Type B pancreatic cell (in vitro differentiated cells): ENCODE results near the gene SLC29A1. TPM values are rescaled to one million over a fixed set of nuclear protein-coding genes. Genes with fewer than 3 reads are reported as not detected.

Source experiments
- DNase-seq: peaks from one replicate; pipeline ENCODE4 v3.0.0; 2021; ENCODE audit warnings: mixed read lengths; ENCODE audit not compliant: unreplicated experiment; ENCODE audit errors: extremely low spot score
- H3K27ac Mint-ChIP-seq: 2 replicates; pipeline ENCODE4 v1.8.0; 2021; ENCODE audit warnings: mild to moderate bottlenecking, mixed read lengths
- H3K27me3 Mint-ChIP-seq: 2 replicates; pipeline ENCODE4 v1.8.0; 2021; ENCODE audit warnings: mixed read lengths
- H3K36me3 Mint-ChIP-seq: 2 replicates; pipeline ENCODE4 v1.8.0; 2021; ENCODE audit warnings: mixed read lengths
- H3K4me1 Mint-ChIP-seq: one replicate; pipeline ENCODE4 v1.8.0; 2021; ENCODE audit warnings: mixed read lengths; ENCODE audit not compliant: unreplicated experiment
- H3K4me3 Mint-ChIP-seq: 2 replicates; pipeline ENCODE4 v1.8.0; 2021; ENCODE audit warnings: mild to moderate bottlenecking, mixed read lengths
- H3K9me3 Mint-ChIP-seq: 2 replicates; pipeline ENCODE4 v1.8.0; 2021; ENCODE audit warnings: mixed read lengths
- total RNA-seq: library from RNA; stranded (reverse); gene quantifications from 2 replicates; pipeline ENCODE4 v1.2.1, GENCODE V29; 2021; ENCODE audit warnings: low replicate concordance
- TF ChIP-seq, protein P1 (sequence below): fragments of 200-600 bp; sonication (generic); conservative IDR thresholded peaks from 2 replicates; pipeline ENCODE4 v1.5.0; 2021; ENCODE audit warnings: antibody characterized with exemption, mild to moderate bottlenecking

The SLC29A1 gene
- total RNA-seq, 1 donor from 2014 or later, result 33.6 TPM

DNA sequence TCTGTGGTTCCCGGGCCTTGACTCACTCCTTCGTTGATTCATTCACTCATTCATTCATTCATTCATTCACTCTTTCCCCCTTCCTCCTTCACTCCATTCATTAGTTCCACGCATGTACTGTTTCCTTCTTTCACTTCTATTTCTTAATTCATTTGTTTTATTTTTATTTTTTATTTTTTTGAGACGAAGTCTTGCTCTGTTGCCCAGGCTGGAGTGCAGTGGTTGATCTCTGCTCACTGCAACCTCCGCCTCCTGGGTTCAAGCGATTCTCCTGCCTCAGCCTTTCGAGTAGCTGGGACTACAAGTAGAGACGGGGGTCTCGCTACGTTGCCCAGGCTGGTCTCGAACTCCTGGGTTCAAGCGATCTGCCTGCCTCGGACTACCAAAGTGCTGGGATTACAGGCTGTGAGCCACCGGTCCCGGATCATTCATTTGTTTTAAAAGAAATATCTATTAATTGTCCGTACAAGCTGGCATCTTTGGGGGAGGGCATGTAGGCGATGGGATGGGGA is 42.4 kb downstream of the SLC29A1 start:
- TF ChIP-seq, protein P1, sequence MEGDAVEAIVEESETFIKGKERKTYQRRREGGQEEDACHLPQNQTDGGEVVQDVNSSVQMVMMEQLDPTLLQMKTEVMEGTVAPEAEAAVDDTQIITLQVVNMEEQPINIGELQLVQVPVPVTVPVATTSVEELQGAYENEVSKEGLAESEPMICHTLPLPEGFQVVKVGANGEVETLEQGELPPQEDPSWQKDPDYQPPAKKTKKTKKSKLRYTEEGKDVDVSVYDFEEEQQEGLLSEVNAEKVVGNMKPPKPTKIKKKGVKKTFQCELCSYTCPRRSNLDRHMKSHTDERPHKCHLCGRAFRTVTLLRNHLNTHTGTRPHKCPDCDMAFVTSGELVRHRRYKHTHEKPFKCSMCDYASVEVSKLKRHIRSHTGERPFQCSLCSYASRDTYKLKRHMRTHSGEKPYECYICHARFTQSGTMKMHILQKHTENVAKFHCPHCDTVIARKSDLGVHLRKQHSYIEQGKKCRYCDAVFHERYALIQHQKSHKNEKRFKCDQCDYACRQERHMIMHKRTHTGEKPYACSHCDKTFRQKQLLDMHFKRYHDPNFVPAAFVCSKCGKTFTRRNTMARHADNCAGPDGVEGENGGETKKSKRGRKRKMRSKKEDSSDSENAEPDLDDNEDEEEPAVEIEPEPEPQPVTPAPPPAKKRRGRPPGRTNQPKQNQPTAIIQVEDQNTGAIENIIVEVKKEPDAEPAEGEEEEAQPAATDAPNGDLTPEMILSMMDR, result no peak
- no peak for DNase-seq
- no peaks in the 10 kb centered on the region for H3K9me3 Mint-ChIP-seq
- peak overlapping the region; percentile 93 for H3K4me3 Mint-ChIP-seq
- H3K27me3 Mint-ChIP-seq, result peaks cover 28% of the 10 kb centered on the region
- peak overlapping the region; percentile 68 for H3K27ac Mint-ChIP-seq
- peaks cover 23% of the 10 kb centered on the region for H3K4me1 Mint-ChIP-seq
- no peaks in the 10 kb centered on the region for H3K36me3 Mint-ChIP-seq

DNA sequence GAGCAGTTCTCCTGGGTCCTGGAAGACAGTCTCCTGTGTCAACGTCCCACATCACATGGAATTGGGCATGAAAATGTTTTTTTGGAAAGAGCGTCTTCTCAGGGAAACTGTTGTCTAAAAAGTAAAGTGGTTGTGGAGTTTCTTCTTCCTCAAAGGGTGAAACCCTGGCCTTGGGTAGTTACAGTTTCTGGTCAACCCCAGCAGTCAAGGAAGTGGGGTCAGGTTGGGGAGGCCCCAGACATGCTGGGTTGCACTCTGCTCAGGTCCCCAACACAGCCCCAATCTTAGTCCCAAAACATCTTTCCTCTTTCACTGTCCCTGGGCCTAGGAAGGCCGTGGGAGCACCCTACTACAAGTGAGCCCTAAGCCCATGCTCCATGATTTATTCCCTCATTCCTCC is 43.0 kb downstream of the SLC29A1 start:
- DNase-seq, result no peak
- no peaks in the 10 kb centered on the region for H3K36me3 Mint-ChIP-seq
- peak overlapping the region; percentile 55 for H3K27ac Mint-ChIP-seq
- peaks cover 32% of the 10 kb centered on the region for H3K27me3 Mint-ChIP-seq
- peaks cover 23% of the 10 kb centered on the region for H3K4me1 Mint-ChIP-seq
- TF ChIP-seq, protein P1, result no peak
- H3K9me3 Mint-ChIP-seq, result no peaks in the 10 kb centered on the region
- peak overlapping the region; percentile 93 for H3K4me3 Mint-ChIP-seq

DNA sequence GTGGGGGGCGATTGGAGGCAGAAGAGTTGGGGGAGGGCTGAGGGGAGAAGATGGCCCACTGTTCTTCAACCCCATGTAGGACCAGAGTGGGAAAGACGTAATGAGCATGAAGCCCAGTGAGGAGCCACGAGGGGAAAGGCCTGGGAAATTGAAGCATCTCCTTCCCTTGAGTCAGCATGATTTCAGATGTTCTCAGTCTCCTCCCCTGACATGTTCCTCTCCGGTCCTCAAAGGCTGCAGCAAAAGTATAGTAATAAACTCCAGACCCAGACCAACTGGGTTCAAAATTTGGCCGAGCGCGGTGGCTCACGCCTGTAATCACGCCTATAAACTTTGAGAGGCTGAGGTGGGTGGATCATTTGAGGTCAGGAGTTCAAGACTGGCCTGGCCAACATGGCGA is 43.9 kb downstream of the SLC29A1 start:
- no peak for DNase-seq
- Mint-ChIP-seq H3K27me3 (peaks cover 39% of the 10 kb centered on the region), H3K4me3 (no peak overlapping the region), H3K36me3 (no peaks in the 10 kb centered on the region), H3K9me3 (no peaks in the 10 kb centered on the region), H3K27ac (no peak overlapping the region), H3K4me1 (peaks cover 23% of the 10 kb centered on the region)
- TF ChIP-seq, protein P1, result no peak

DNA sequence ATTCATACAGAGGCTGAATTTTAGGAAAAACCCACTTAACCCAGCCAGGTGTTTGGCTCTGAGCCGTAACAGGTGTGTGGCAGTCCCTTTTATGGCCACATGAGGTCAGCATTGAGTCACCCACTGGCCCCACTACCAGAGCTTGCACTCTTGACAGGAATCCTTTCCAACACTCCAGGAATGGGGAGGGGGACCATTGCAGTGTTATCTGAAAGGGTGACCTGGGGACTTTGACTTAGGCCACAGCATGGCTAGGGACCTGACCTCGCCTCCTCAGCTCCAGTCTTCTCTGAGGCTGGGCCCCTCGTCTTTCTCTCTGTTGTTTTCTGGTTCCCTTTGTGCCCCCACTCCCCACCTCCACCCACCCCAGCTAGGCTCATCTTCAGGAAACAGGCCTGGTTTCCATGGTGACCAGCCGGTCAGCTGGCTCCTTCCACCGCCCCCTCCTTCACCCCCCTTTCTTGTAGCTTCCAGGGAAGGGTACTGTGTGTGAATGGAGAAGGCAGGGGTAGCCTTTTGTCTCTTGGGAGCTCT is 44.8 kb downstream of the SLC29A1 start:
- no peak for DNase-seq
- peaks cover 48% of the 10 kb centered on the region for H3K27me3 Mint-ChIP-seq
- peaks cover 17% of the 10 kb centered on the region for H3K4me1 Mint-ChIP-seq
- H3K4me3 Mint-ChIP-seq, result peak overlapping the region; percentile 68
- no peak overlapping the region for H3K27ac Mint-ChIP-seq
- TF ChIP-seq, protein P1, result peak; percentile 97
- no peaks in the 10 kb centered on the region for H3K36me3 Mint-ChIP-seq
- no peaks in the 10 kb centered on the region for H3K9me3 Mint-ChIP-seq

DNA sequence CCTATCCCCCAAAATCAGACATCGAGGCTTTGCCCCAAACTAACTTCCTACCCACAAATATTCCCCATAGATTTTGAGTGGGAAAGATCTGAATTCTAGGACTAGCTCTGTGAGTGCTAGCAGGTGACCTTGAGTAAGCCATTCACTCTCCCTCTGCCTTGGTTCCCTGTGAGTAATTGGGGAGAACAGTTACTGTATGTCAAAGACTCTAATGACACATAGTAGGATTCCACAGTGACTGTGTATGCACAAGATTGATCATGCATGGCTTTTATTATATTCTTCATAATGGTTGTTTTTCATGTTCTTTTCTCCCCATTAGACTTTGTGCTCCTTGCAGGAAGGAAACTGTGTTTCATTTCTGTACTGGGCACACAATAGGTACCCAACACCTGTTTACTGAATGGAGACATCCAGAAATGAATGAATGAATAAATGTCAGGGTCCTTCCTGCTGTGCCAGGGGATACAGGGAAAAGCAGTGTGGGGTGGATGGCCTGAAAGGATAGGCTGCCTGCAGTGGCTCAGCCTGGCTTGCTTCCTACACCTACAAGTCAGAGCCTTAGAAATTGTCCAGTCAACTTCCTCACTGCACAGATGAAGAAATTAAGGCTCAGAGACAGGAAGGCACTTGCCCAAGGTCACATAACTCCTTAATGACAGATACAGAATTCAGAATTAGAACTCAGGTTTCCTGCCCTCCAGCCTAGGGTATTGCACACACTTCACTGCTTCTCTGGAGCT is 46.0 kb downstream of the SLC29A1 start:
- H3K36me3 Mint-ChIP-seq, result no peaks in the 10 kb centered on the region
- H3K4me1 Mint-ChIP-seq, result peaks cover 5% of the 10 kb centered on the region
- H3K27me3 Mint-ChIP-seq, result peaks cover 56% of the 10 kb centered on the region
- no peak overlapping the region for H3K27ac Mint-ChIP-seq
- TF ChIP-seq, protein P1, result no peak
- peak overlapping the region; percentile 83 for H3K4me3 Mint-ChIP-seq
- no peak for DNase-seq
- H3K9me3 Mint-ChIP-seq, result no peaks in the 10 kb centered on the region
